WTC11 (cell line): ENCODE results near the gene CIART.

Experiments
- ATF1 ChIP-seq: sonication (generic); formaldehyde crosslinking; IDR thresholded peaks from 2 replicates; pipeline ENCODE4 v1.8.1; 2023; ENCODE audit warnings: mild to moderate bottlenecking, moderate library complexity, missing genetic modification reagents
- GTF2I ChIP-seq: fragments of 250-450 bp; sonication (Bioruptor Pico); conservative IDR thresholded peaks from 2 replicates; pipeline ENCODE4 v1.4.0; 2021; ENCODE audit warnings: mild to moderate bottlenecking
- JUN ChIP-seq: sonication (generic); formaldehyde crosslinking; IDR thresholded peaks from 2 replicates; pipeline ENCODE4 v1.8.0; 2023; ENCODE audit warnings: mild to moderate bottlenecking, missing genetic modification reagents
- NR3C1 ChIP-seq: sonication (generic); formaldehyde crosslinking; conservative IDR thresholded peaks from 2 replicates; pipeline ENCODE4 v1.8.1; 2023; ENCODE audit warnings: low read depth, mild to moderate bottlenecking, missing genetic modification reagents
- TCF7 ChIP-seq: sonication (generic); formaldehyde crosslinking; IDR thresholded peaks from 2 replicates; pipeline ENCODE4 v1.8.0; 2022; ENCODE audit warnings: mild to moderate bottlenecking, low read depth, missing genetic modification reagents, moderate library complexity
- TF ChIP-seq, protein P1 (sequence below): sonication (generic); formaldehyde crosslinking; IDR thresholded peaks from 2 replicates; pipeline ENCODE4 v1.8.0; 2022; ENCODE audit warnings: mild to moderate bottlenecking, missing genetic modification reagents
- TF ChIP-seq, protein P2 (sequence below): fragments of 200-600 bp; IDR thresholded peaks from 2 replicates; pipeline ENCODE4 v1.8.0; 2022; ENCODE audit warnings: antibody characterized with exemption
- TF ChIP-seq, protein P3 (sequence below): sonication (generic); formaldehyde crosslinking; conservative IDR thresholded peaks from 2 replicates; pipeline ENCODE4 v1.8.1; 2022; ENCODE audit warnings: mild to moderate bottlenecking, missing genetic modification reagents

DNA sequence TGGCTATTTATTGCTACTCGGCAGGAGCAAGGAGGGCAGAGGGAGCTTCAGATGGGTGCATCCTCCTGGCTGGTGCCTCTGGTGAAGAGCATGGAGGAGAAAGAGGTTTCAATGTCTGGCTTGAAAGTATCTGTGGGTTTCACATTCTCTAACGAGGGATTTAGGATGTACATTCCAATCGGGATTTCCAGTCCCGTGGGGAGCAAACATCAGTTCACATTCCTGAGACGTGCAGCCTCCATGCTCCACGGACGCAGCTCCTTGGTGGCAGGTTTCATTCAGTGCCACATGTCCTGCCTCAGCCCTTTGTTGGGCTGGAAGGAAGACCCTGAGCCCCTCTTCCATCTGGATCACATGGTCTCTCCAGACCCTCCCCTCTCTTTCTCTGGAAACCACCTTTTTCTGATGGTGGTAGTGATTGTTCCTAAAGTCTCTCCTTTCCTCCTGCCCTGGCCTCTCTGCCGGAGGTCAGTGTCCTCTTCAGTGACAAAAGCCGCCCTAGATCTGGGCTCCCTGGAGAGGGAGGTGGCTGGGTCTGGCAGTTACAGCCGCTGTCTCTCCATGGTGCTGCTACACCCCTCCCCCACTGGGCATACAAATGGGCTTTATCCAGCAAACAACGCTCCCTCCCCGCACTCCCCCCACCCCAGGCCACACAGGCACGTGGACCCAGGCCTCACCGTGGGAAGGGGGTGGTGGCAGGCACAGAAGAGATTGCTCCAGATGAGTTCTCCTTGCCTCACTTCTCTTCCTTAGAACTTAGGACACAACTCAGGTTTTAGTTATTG, 25.6 kb upstream of the CIART start:
- no peak for TF ChIP-seq ATF1 (CRISPR knock-in tag)
- TF ChIP-seq GTF2I (CRISPR knock-in tag), result no peak
- TF ChIP-seq TCF7 (CRISPR knock-in tag), result no peak
- TF ChIP-seq, protein P1, sequence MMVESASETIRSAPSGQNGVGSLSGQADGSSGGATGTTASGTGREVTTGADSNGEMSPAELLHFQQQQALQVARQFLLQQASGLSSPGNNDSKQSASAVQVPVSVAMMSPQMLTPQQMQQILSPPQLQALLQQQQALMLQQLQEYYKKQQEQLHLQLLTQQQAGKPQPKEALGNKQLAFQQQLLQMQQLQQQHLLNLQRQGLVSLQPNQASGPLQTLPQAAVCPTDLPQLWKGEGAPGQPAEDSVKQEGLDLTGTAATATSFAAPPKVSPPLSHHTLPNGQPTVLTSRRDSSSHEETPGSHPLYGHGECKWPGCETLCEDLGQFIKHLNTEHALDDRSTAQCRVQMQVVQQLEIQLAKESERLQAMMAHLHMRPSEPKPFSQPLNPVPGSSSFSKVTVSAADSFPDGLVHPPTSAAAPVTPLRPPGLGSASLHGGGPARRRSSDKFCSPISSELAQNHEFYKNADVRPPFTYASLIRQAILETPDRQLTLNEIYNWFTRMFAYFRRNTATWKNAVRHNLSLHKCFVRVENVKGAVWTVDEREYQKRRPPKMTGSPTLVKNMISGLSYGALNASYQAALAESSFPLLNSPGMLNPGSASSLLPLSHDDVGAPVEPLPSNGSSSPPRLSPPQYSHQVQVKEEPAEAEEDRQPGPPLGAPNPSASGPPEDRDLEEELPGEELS (CRISPR knock-in tag), result no peak
- no peak for TF ChIP-seq NR3C1
- TF ChIP-seq, protein P2, sequence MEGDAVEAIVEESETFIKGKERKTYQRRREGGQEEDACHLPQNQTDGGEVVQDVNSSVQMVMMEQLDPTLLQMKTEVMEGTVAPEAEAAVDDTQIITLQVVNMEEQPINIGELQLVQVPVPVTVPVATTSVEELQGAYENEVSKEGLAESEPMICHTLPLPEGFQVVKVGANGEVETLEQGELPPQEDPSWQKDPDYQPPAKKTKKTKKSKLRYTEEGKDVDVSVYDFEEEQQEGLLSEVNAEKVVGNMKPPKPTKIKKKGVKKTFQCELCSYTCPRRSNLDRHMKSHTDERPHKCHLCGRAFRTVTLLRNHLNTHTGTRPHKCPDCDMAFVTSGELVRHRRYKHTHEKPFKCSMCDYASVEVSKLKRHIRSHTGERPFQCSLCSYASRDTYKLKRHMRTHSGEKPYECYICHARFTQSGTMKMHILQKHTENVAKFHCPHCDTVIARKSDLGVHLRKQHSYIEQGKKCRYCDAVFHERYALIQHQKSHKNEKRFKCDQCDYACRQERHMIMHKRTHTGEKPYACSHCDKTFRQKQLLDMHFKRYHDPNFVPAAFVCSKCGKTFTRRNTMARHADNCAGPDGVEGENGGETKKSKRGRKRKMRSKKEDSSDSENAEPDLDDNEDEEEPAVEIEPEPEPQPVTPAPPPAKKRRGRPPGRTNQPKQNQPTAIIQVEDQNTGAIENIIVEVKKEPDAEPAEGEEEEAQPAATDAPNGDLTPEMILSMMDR, result no peak
- TF ChIP-seq JUN (CRISPR knock-in tag), result no peak
- TF ChIP-seq, protein P3, sequence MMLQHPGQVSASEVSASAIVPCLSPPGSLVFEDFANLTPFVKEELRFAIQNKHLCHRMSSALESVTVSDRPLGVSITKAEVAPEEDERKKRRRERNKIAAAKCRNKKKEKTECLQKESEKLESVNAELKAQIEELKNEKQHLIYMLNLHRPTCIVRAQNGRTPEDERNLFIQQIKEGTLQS (CRISPR knock-in tag), result no peak
